Anterior cingulate cortex (tissue), 58 donors: ENCODE data around the gene HIVEP3.

Experiments used
- DNase-seq, 58 donors: peaks; one replicate each; lab custom pipeline; 2025; lab: John Stamatoyannopoulos, UW

Gene HIVEP3

GRCh38 chr1:41582851-41583657 lies 335.7 kb downstream of the HIVEP3 start:
- DNase-seq, result no peak

- no peak for DNase-seq
Observed at GRCh38 chr1:41582351-41582750, 336.4 kb downstream of the HIVEP3 start.

- no peak for DNase-seq
Observed at GRCh38 chr1:41582004-41582325, 336.8 kb downstream of the HIVEP3 start.

GRCh38 chr1:41581216-41582003 lies 337.3 kb downstream of the HIVEP3 start:
- DNase-seq, result no peak

- no peak for DNase-seq
Observed at GRCh38 chr1:41580520-41581172, 338.1 kb downstream of the HIVEP3 start.

GRCh38 chr1:41580021-41580420 lies 338.7 kb downstream of the HIVEP3 start:
- no peak for DNase-seq

GRCh38 chr1:41578712-41579335 lies 339.9 kb downstream of the HIVEP3 start:
- DNase-seq, result no peak

- no peak for DNase-seq
Observed at GRCh38 chr1:41576620-41577019, 342.1 kb downstream of the HIVEP3 start.

GRCh38 chr1:41576206-41576605 lies 342.5 kb downstream of the HIVEP3 start:
- no peak for DNase-seq

GRCh38 chr1:41574842-41575241 lies 343.9 kb downstream of the HIVEP3 start:
- no peak for DNase-seq

GRCh38 chr1:41573785-41574713 lies 344.7 kb downstream of the HIVEP3 start:
- peak in 56 of 58 donors; percentile 13 to 87 (median 71) for DNase-seq

- DNase-seq, result peak in 1 of 58 donors; percentile 3
Observed at GRCh38 chr1:41573194-41573593, 345.5 kb downstream of the HIVEP3 start.

GRCh38 chr1:41572224-41572623 lies 346.5 kb downstream of the HIVEP3 start:
- DNase-seq, result no peak

GRCh38 chr1:41571041-41571440 lies 347.7 kb downstream of the HIVEP3 start:
- DNase-seq, result no peak

GRCh38 chr1:41568204-41568603 lies 350.5 kb downstream of the HIVEP3 start:
- DNase-seq, result no peak

GRCh38 chr1:41566969-41567368 lies 351.8 kb downstream of the HIVEP3 start:
- DNase-seq, result no peak

GRCh38 chr1:41566274-41566885 lies 352.3 kb downstream of the HIVEP3 start:
- DNase-seq, result no peak

- DNase-seq, result no peak
Observed at GRCh38 chr1:41564741-41565475, 353.8 kb downstream of the HIVEP3 start.

- DNase-seq, result no peak
Observed at GRCh38 chr1:41562328-41562727, 356.4 kb downstream of the HIVEP3 start.
